Globus pallidus (tissue), 1 donor: ENCODE results near the gene TOMM7.
A peak's percentile ranks its signal among the peaks of the same experiment; 100 is the strongest.
"Not testable (repeated sequence)": the region's sequence is repeated elsewhere in the genome, so short reads cannot be mapped to it uniquely, and the experiment has no call there.

Source experiments
- DNase-seq: peaks from one replicate; pipeline ENCODE4 v3.0.0-alpha.2; 2015; ENCODE audit warnings: low spot score

TOMM7 gene

GRCh38 chr7:22821702-22822485 is 755 bp downstream of the TOMM7 start:
- DNase-seq, result no peak

- DNase-seq, result no peak
These were observed 3.2 kb downstream of the TOMM7 start for GRCh38 chr7:22819476-22819875.

GRCh38 chr7:22814261-22815208 is 8.1 kb downstream of the TOMM7 start:
- no peak for DNase-seq

- no peak for DNase-seq
These were observed 10.3 kb downstream of the TOMM7 start for GRCh38 chr7:22812353-22812752.

GRCh38 chr7:22811746-22812280 is 10.8 kb downstream of the TOMM7 start:
- DNase-seq, result no peak

- no peak for DNase-seq
These were observed 11.8 kb downstream of the TOMM7 start for GRCh38 chr7:22810843-22811242.

GRCh38 chr7:22809902-22810642 is 12.6 kb downstream of the TOMM7 start:
- no peak for DNase-seq

GRCh38 chr7:22808140-22808539 is 14.5 kb downstream of the TOMM7 start:
- DNase-seq, result no peak

GRCh38 chr7:22806752-22807151 is 15.9 kb downstream of the TOMM7 start:
- no peak for DNase-seq

- no peak for DNase-seq
These were observed 17.4 kb downstream of the TOMM7 start for GRCh38 chr7:22805227-22805626.

GRCh38 chr7:22802831-22803230 is 19.8 kb downstream of the TOMM7 start:
- DNase-seq, result not testable (repeated sequence)

- DNase-seq, result no peak
These were observed 20.2 kb downstream of the TOMM7 start for GRCh38 chr7:22802426-22802825.

- DNase-seq, result no peak
These were observed 20.7 kb downstream of the TOMM7 start for GRCh38 chr7:22801912-22802311.

GRCh38 chr7:22799633-22800032 is 23.0 kb downstream of the TOMM7 start:
- no peak for DNase-seq

- no peak for DNase-seq
These were observed 28.8 kb downstream of the TOMM7 start for GRCh38 chr7:22793593-22794462.

- no peak for DNase-seq
These were observed 31.2 kb downstream of the TOMM7 start for GRCh38 chr7:22791204-22792158.

GRCh38 chr7:22790640-22791039 is 32.0 kb downstream of the TOMM7 start:
- DNase-seq, result not testable (repeated sequence)

- peak; percentile 7 for DNase-seq
These were observed 34.7 kb downstream of the TOMM7 start for GRCh38 chr7:22787951-22788350.

- no peak for DNase-seq
These were observed 36.2 kb downstream of the TOMM7 start for GRCh38 chr7:22786290-22786932.
